ENCODE data around the gene POLD1. TPM values are rescaled to one million over a fixed set of nuclear protein-coding genes. Genes with fewer than 3 reads are reported as not detected.

The POLD1 gene
- total RNA-seq, 1 donor from 2014 or later, result 151 TPM

GRCh38 chr19:50449236-50449899 lies 65.2 kb downstream of the POLD1 start:
- no peak for DNase-seq (ENCODE audit: low read depth, low spot score)
- Mint-ChIP-seq H3K27me3 (ENCODE audit: low read depth) (peaks cover 10% of the 10 kb centered on the region), H3K27ac (ENCODE audit: unreplicated experiment) (no peak overlapping the region), H3K36me3 (ENCODE audit: low read depth) (no peaks in the 10 kb centered on the region), H3K9me3 (peaks cover 3% of the 10 kb centered on the region), H3K4me1 (no peaks in the 10 kb centered on the region), H3K4me3 (no peak overlapping the region)
- TF ChIP-seq CTCF (conservative IDR thresholded peaks at IDR 0.05), result no peak

- no peak for TF ChIP-seq CTCF (conservative IDR thresholded peaks at IDR 0.05)
- no peaks in the 10 kb centered on the region for H3K36me3 Mint-ChIP-seq (ENCODE audit: low read depth)
Measured at GRCh38 chr19:50450369-50451222, 66.4 kb downstream of the POLD1 start.

GRCh38 chr19:50451223-50451534 lies 67.0 kb downstream of the POLD1 start:
- H3K27me3 Mint-ChIP-seq (ENCODE audit: low read depth), result peaks cover 8% of the 10 kb centered on the region
- H3K9me3 Mint-ChIP-seq, result peaks cover 8% of the 10 kb centered on the region
- DNase-seq (ENCODE audit: low read depth, low spot score), result no peak
- no peak overlapping the region for H3K27ac Mint-ChIP-seq (ENCODE audit: unreplicated experiment)
- no peak for TF ChIP-seq CTCF (conservative IDR thresholded peaks at IDR 0.05)
- H3K4me1 Mint-ChIP-seq, result no peaks in the 10 kb centered on the region
- H3K4me3 Mint-ChIP-seq, result no peak overlapping the region
- no peaks in the 10 kb centered on the region for H3K36me3 Mint-ChIP-seq (ENCODE audit: low read depth)

More at GRCh38 chr19:50450369-50451222, 66.4 kb downstream of the POLD1 start:
- Mint-ChIP-seq H3K27ac (ENCODE audit: unreplicated experiment) (peak overlapping the region; percentile 43), H3K9me3 (peaks cover 3% of the 10 kb centered on the region), H3K4me3 (no peak overlapping the region), H3K4me1 (no peaks in the 10 kb centered on the region), H3K27me3 (ENCODE audit: low read depth) (peaks cover 8% of the 10 kb centered on the region)
- no peak for DNase-seq (ENCODE audit: low read depth, low spot score)

- no peak overlapping the region for H3K4me3 Mint-ChIP-seq
- peaks cover 11% of the 10 kb centered on the region for H3K9me3 Mint-ChIP-seq
- no peak overlapping the region for H3K27ac Mint-ChIP-seq (ENCODE audit: unreplicated experiment)
- no peaks in the 10 kb centered on the region for H3K4me1 Mint-ChIP-seq
- DNase-seq (ENCODE audit: low read depth, low spot score), result no peak
- peaks cover 14% of the 10 kb centered on the region for H3K27me3 Mint-ChIP-seq (ENCODE audit: low read depth)
- TF ChIP-seq CTCF (conservative IDR thresholded peaks at IDR 0.05), result no peak
- H3K36me3 Mint-ChIP-seq (ENCODE audit: low read depth), result no peaks in the 10 kb centered on the region
Measured at GRCh38 chr19:50453243-50453642, 69.1 kb downstream of the POLD1 start.

- H3K27me3 Mint-ChIP-seq (ENCODE audit: low read depth), result peaks cover 15% of the 10 kb centered on the region
- H3K27ac Mint-ChIP-seq (ENCODE audit: unreplicated experiment), result no peak overlapping the region
- no peak overlapping the region for H3K4me3 Mint-ChIP-seq
- no peaks in the 10 kb centered on the region for H3K36me3 Mint-ChIP-seq (ENCODE audit: low read depth)
- DNase-seq (ENCODE audit: low read depth, low spot score), result no peak
- H3K9me3 Mint-ChIP-seq, result peaks cover 11% of the 10 kb centered on the region
- H3K4me1 Mint-ChIP-seq, result peaks cover under 1% of the 10 kb centered on the region
- TF ChIP-seq CTCF (conservative IDR thresholded peaks at IDR 0.05), result no peak
Measured at GRCh38 chr19:50455992-50456391, 71.8 kb downstream of the POLD1 start.

Measured in neural crest cell (in vitro differentiated cells).